ENCODE results near the gene ASB16.

The ASB16 gene

GRCh38 chr17:44190481-44190880 lies 20.0 kb downstream of the ASB16 start:
- Histone ChIP-seq H3K27me3 (no peaks in the 10 kb centered on the region), H3K4me1 (ENCODE audit: control insufficient read depth in 1 of 2, insufficient read depth in 1 of 2, low read depth in 1 of 2, low read length in 1 of 2) (peaks cover 28 to 33% of the 10 kb centered on the region in 2 experiments), H3K9me3 (no peaks in the 10 kb centered on the region), H3K4me3 (ENCODE audit: low read depth in 1 of 2, low read length in 1 of 2) (no peak overlapping the region), H3K36me3 (peaks cover 66% of the 10 kb centered on the region), H3K27ac (peak overlapping the region; percentile 42)
- TF ChIP-seq CTCF (IDR thresholded peaks at IDR 0.05): no peak

DNA sequence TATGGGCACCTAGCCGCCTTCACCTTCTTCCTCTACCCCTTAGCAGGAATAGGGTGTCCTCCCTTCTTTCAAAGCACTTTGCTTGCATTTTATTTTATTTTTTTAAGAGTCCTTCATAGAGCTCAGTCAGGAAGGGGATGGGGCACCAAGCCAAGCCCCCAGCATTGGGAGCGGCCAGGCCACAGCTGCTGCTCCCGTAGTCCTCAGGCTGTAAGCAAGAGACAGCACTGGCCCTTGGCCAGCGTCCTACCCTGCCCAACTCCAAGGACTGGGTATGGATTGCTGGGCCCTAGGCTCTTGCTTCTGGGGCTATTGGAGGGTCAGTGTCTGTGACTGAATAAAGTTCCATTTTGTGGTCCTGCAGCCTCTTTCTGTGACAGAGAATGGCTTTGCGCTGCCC lies 20.9 kb downstream of the ASB16 start:
- Histone ChIP-seq H3K36me3 (peaks cover 75% of the 10 kb centered on the region), H3K4me3 (ENCODE audit: low read depth in 1 of 2, low read length in 1 of 2) (no peak overlapping the region), H3K9me3 (no peaks in the 10 kb centered on the region), H3K27me3 (no peaks in the 10 kb centered on the region), H3K27ac (peak overlapping the region; percentile 42), H3K4me1 (ENCODE audit: control insufficient read depth in 1 of 2, insufficient read depth in 1 of 2, low read depth in 1 of 2, low read length in 1 of 2) (peaks cover 19 to 24% of the 10 kb centered on the region in 2 experiments)
- no peak for TF ChIP-seq CTCF (IDR thresholded peaks at IDR 0.05)

- peaks cover 82% of the 10 kb centered on the region for H3K36me3 ChIP-seq
- TF ChIP-seq CTCF (IDR thresholded peaks at IDR 0.05): no peak
- peak overlapping the region; percentile 42 for H3K27ac ChIP-seq
- H3K27me3 ChIP-seq: no peaks in the 10 kb centered on the region
- H3K4me3 ChIP-seq (ENCODE audit: low read depth in 1 of 2, low read length in 1 of 2): no peak overlapping the region
- no peaks in the 10 kb centered on the region for H3K9me3 ChIP-seq
- peaks cover 22 to 28% of the 10 kb centered on the region in 2 experiments for H3K4me1 ChIP-seq (ENCODE audit: control insufficient read depth in 1 of 2, insufficient read depth in 1 of 2, low read depth in 1 of 2, low read length in 1 of 2)
Measured at GRCh38 chr17:44191941-44192496, 21.5 kb downstream of the ASB16 start.

DNA sequence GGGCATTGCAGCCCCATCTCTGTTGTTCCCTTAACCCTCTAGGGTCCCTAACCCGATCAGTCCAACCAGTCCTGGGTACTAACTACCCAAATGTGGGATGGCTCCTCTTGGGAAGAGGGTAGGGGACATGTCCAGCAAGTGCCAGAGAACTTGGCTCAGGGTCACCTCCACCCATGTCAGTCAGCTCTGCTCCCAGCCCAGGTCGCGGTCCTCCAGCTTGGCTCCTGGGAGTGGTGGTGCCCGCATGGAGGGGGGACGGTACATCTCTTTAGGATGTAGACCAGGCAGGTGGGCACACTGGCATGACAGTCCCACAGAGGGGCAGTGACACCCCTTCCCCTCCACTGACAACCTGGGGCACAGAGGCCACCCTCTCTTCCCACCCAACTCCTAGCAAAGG lies 22.2 kb downstream of the ASB16 start:
- Histone ChIP-seq H3K4me1 (ENCODE audit: control insufficient read depth in 1 of 2, insufficient read depth in 1 of 2, low read depth in 1 of 2, low read length in 1 of 2) (peaks cover 26 to 32% of the 10 kb centered on the region in 2 experiments), H3K27me3 (no peaks in the 10 kb centered on the region), H3K9me3 (no peaks in the 10 kb centered on the region), H3K27ac (peak overlapping the region; percentile 42), H3K36me3 (peaks cover 87% of the 10 kb centered on the region), H3K4me3 (ENCODE audit: low read depth in 1 of 2, low read length in 1 of 2) (no peak overlapping the region)
- TF ChIP-seq CTCF (IDR thresholded peaks at IDR 0.05): no peak

DNA sequence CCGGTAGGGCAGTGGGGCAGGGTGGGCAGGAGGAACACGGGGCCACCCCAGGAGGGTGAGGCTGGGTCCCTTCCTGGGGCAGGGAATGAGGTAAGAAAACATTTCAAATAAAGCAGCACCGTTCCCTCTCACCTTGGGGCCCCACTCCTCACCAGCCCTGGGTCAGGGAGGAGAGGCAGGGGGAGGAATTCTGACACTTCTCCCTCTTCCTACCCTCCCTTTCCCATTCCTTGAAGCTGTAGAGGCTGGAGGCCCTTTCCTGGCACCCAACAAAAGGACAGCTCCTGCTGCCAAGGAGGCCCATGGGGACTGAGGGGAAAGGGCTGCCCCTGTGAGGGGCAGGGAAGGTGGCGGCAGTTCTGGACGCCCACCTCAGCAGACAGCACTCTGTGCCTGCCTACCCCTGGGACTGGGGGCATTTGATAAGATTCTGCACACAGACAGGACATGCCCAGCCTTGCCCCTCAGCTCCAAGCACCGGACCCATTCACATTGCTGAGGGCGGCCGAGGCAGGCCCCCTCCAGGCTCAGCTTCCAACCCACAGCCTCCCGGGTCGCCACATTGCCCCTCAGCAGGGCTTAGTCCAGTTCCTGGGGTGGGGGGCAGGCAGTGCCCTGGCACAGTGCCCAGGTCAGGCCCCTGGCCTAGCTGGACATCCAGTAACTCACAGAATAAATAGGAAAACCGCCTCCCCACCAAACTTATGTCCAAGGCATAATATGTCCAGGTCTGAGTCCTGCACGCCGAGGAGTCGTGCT lies 23.0 kb downstream of the ASB16 start:
- Histone ChIP-seq H3K9me3 (no peaks in the 10 kb centered on the region), H3K4me3 (ENCODE audit: low read depth in 1 of 2, low read length in 1 of 2) (no peak overlapping the region), H3K36me3 (peaks cover 87% of the 10 kb centered on the region), H3K27ac (peak overlapping the region; percentile 42), H3K27me3 (no peaks in the 10 kb centered on the region), H3K4me1 (ENCODE audit: control insufficient read depth in 1 of 2, insufficient read depth in 1 of 2, low read depth in 1 of 2, low read length in 1 of 2) (peaks cover 26 to 32% of the 10 kb centered on the region in 2 experiments)
- TF ChIP-seq CTCF (IDR thresholded peaks at IDR 0.05): no peak

Data from neutrophil (primary cell).